Measurements from ENCODE around the gene KRTAP4-11.
"Not testable (repeated sequence)": the region's sequence is repeated elsewhere in the genome, so short reads cannot be mapped to it uniquely, and the experiment has no call there.

Gene KRTAP4-11

DNA sequence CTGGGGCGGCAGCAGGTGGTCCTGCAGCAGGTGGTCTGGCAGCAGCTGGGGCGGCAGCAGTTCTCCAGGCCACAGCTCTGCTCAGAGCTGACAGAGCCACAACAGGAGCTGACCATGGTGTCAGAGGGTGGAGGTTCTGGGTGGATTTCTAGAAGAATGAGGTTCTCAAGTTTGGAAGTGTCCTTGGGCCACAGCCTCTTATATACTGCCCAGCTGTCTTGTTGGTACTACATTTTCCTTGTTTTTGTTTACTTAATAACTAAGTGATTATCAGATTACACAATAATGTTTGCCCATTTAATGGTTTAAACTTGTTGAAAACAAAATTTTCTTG lies 31.4 kb upstream of the KRTAP4-11 start, which contains the start of gene KRTAP4-5:
KRTAP4-5 (minus strand) TSS at position 174 of the 334 bp plus-strand sequence; CDS start at position 116, 58 bp downstream.
- H3K4me3 ChIP-seq (ENCODE audit: low read depth, low read length): no peak within 1 kb of the TSS
- TF ChIP-seq, protein P1, sequence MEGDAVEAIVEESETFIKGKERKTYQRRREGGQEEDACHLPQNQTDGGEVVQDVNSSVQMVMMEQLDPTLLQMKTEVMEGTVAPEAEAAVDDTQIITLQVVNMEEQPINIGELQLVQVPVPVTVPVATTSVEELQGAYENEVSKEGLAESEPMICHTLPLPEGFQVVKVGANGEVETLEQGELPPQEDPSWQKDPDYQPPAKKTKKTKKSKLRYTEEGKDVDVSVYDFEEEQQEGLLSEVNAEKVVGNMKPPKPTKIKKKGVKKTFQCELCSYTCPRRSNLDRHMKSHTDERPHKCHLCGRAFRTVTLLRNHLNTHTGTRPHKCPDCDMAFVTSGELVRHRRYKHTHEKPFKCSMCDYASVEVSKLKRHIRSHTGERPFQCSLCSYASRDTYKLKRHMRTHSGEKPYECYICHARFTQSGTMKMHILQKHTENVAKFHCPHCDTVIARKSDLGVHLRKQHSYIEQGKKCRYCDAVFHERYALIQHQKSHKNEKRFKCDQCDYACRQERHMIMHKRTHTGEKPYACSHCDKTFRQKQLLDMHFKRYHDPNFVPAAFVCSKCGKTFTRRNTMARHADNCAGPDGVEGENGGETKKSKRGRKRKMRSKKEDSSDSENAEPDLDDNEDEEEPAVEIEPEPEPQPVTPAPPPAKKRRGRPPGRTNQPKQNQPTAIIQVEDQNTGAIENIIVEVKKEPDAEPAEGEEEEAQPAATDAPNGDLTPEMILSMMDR (IDR thresholded peaks at IDR 0.05; ENCODE audit: low read depth, low read length): no peak

DNA sequence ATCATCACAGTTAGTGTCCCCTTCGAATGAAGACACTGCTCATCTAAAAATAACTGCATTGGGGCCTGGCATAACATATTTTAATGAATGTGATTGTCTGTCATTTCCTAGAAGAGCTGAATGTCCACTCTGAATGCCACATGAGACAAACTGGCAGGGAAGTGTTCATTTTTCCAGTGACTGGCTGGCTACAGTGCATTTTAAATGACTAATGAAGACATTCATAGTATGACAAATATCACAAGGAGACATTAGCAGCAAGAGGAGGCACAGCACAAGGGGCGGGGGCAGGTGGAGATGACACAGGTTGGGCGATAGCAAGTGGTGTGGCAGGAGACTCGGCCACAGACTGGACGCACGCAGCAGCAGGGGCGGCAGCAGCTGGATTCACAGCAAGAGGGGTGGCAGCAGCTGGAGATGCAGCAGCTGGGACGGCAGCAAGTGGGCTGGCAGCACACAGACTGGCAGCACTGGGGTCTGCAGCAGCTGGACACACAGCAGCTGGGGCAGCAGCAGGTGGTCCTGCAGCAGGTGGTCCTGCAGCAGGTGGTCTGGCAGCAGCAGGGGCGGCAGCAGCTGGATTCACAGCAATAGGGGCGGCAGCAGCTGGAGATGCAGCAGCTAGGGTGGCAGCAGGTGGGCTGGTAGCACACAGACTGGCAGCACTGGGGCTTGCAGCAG lies 30.9 kb upstream of the KRTAP4-11 start:
- H3K4me3 ChIP-seq (ENCODE audit: low read depth, low read length): not testable (repeated sequence)

DNA sequence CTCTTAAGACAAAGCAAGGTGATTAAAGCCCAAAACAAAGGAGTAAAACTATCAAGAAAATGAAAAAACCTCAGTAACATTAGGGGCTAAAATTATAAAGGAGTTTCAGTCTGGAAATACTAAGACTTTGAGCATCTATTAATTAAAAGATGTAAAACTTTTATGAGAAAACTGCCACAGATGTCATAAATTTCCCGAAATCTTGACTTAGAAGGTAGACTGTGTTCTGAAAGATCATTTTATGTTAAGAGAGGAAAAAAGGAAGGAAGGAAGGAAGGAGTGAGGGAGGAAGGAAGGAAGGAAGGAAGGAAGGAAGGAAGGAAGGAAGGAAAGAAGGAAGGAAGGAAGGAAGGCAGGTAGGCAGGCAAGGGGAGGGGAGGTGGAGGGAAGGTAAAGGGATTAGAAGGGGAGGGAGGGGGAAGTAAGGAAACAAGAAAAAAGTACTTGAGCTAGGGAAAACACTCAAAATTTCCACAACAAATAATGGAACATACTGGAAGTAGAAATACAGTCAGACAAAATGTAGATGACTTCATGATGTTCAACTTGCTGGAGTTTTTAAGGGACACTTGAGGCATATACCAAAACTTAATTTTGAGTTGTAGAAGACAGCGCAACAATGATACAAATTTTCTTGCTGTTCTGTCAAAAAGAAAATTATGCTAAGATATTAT lies 29.5 kb upstream of the KRTAP4-11 start:
- TF ChIP-seq, protein P1 (IDR thresholded peaks at IDR 0.05; ENCODE audit: low read depth, low read length): no peak
- no peak overlapping the region for H3K4me3 ChIP-seq (ENCODE audit: low read depth, low read length)

- H3K4me3 ChIP-seq (ENCODE audit: low read depth, low read length): no peak overlapping the region
- TF ChIP-seq, protein P1 (IDR thresholded peaks at IDR 0.05; ENCODE audit: low read depth, low read length): no peak
These were observed 27.1 kb upstream of the KRTAP4-11 start for GRCh38 chr17:41145261-41145660.

DNA sequence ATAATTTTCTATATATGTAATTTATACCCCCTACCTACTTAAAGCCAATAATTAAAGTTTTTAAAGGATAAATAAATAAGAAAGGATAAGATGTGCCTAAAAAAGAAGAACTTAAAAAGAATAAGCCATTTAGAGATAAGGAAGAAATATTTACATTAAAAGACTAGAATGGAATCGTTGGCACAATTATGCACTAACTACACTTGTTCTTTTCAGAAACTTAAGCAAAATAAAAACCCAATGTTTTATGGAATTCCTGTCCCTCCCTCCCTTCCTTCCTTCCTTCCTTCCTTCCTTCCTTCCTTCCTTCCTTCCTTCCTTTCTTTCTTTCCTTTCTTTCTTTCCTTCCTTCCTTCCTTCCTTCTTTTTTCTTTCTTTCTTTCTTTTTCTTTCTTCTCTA lies 26.7 kb upstream of the KRTAP4-11 start:
- TF ChIP-seq, protein P1 (IDR thresholded peaks at IDR 0.05; ENCODE audit: low read depth, low read length): no peak
- H3K4me3 ChIP-seq (ENCODE audit: low read depth, low read length): no peak overlapping the region

GRCh38 chr17:41141361-41141760 lies 23.2 kb upstream of the KRTAP4-11 start:
- TF ChIP-seq, protein P1 (IDR thresholded peaks at IDR 0.05; ENCODE audit: low read depth, low read length): no peak
- H3K4me3 ChIP-seq (ENCODE audit: low read depth, low read length): no peak overlapping the region

GRCh38 chr17:41140360-41141131 lies 22.4 kb upstream of the KRTAP4-11 start, which contains the start of gene KRTAP4-6:
TSS of gene KRTAP4-6 (minus strand) at chr17:41140544. CDS start at chr17:41140487, 57 bp downstream.
- TF ChIP-seq, protein P1 (IDR thresholded peaks at IDR 0.05; ENCODE audit: low read depth, low read length): no peak
- no peak within 1 kb of the TSS for H3K4me3 ChIP-seq (ENCODE audit: low read depth, low read length)

- not testable (repeated sequence) for H3K4me3 ChIP-seq (ENCODE audit: low read depth, low read length)
These were observed 21.7 kb upstream of the KRTAP4-11 start for GRCh38 chr17:41139865-41140264.
